ES-I3 (cell line): ENCODE results near the gene FHIT.

Experiments
- H3K36me3 ChIP-seq: 2 replicates; pipeline ENCODE4 v1.6.1; 2013; ENCODE audit warnings: mild to moderate bottlenecking, low read length, control low read depth, moderate library complexity; ENCODE audit not compliant: insufficient read depth
- H3K4me1 ChIP-seq: 2 replicates; pipeline ENCODE4 v1.6.1; 2013; ENCODE audit warnings: mild to moderate bottlenecking, control low read depth, low read length; ENCODE audit not compliant: insufficient read depth
- H3K9ac ChIP-seq: 2 replicates; pipeline ENCODE4 v1.6.1; 2013; ENCODE audit warnings: low read depth, mild to moderate bottlenecking, low read length, moderate library complexity
- H3K9me3 ChIP-seq: 2 replicates; pipeline ENCODE4 v1.6.1; 2013; ENCODE audit warnings: mild to moderate bottlenecking, low read length, moderate library complexity; ENCODE audit not compliant: control insufficient read depth, insufficient read depth

The FHIT gene

DNA sequence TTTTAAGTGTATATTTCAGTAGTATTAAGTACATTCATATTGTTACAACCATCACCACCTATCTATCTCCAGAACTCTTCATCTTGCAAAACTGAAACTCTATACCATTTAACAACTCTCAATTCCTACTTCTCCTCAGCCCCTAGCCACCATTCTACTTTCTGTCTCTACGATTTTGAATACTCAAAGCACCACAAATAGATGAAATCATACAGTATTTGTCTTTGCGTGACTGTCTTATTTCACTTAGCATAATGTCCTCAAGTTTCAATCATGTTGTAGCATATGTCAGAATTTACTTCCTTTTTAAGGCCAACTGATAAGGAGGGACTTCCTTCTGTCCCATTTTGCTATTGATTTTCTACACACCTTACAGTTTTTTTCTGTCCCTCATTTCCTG, 593.3 kb downstream of the FHIT start:
- H3K36me3 ChIP-seq, result no peaks in the 10 kb centered on the region
- H3K9ac ChIP-seq, result no peak overlapping the region
- H3K4me1 ChIP-seq, result peaks cover 4% of the 10 kb centered on the region; the same call in 1 of the 2 replicates
- H3K9me3 ChIP-seq, result peaks cover 7% of the 10 kb centered on the region; the same call in 1 of the 2 replicates

- Histone ChIP-seq H3K9me3 (no peaks in the 10 kb centered on the region), H3K4me1 (peaks cover 7% of the 10 kb centered on the region; the same call in 1 of the 2 replicates), H3K9ac (no peak overlapping the region), H3K36me3 (no peaks in the 10 kb centered on the region)
Observed at GRCh38 chr3:60652829-60653228, 598.4 kb downstream of the FHIT start.

DNA sequence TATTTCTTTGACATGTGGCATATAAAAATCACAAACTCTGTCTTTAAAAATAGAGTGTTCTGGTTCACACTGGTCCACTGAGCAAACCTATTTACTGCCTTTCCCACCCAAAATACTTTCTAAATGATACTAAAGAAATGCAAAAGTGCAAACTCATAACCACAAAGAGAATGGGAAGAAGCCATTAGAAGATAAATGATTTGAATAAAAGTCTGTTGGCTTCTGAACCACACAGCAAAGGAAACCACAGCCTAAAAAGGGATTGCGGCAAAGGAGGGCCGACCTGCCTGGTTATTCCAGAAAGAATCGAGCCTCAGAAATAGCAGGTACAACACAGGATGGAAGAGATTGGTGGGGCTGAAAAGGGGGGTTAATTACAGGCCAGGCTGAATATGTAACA, 599.5 kb downstream of the FHIT start:
- no peaks in the 10 kb centered on the region for H3K36me3 ChIP-seq
- H3K9ac ChIP-seq, result no peak overlapping the region
- H3K4me1 ChIP-seq, result peaks cover 7% of the 10 kb centered on the region; the same call in 1 of the 2 replicates
- H3K9me3 ChIP-seq, result no peaks in the 10 kb centered on the region

GRCh38 chr3:60650171-60650570, 601.1 kb downstream of the FHIT start:
- H3K36me3 ChIP-seq, result no peaks in the 10 kb centered on the region
- H3K9me3 ChIP-seq, result no peaks in the 10 kb centered on the region
- H3K4me1 ChIP-seq, result peaks cover 7% of the 10 kb centered on the region; the same call in 1 of the 2 replicates
- H3K9ac ChIP-seq, result no peak overlapping the region

GRCh38 chr3:60645801-60646200, 605.5 kb downstream of the FHIT start:
- no peaks in the 10 kb centered on the region for H3K36me3 ChIP-seq
- H3K9ac ChIP-seq, result no peak overlapping the region
- H3K4me1 ChIP-seq, result no peaks in the 10 kb centered on the region

GRCh38 chr3:60643831-60644230, 607.4 kb downstream of the FHIT start:
- Histone ChIP-seq H3K4me1 (no peaks in the 10 kb centered on the region), H3K36me3 (no peaks in the 10 kb centered on the region), H3K9me3 (0 out of 2 replicates have a peak, but pooled peaks cover 2% of the 10 kb centered on the region), H3K9ac (no peak overlapping the region)

More at GRCh38 chr3:60645801-60646200, 605.5 kb downstream of the FHIT start:
- no peaks in the 10 kb centered on the region for H3K9me3 ChIP-seq

DNA sequence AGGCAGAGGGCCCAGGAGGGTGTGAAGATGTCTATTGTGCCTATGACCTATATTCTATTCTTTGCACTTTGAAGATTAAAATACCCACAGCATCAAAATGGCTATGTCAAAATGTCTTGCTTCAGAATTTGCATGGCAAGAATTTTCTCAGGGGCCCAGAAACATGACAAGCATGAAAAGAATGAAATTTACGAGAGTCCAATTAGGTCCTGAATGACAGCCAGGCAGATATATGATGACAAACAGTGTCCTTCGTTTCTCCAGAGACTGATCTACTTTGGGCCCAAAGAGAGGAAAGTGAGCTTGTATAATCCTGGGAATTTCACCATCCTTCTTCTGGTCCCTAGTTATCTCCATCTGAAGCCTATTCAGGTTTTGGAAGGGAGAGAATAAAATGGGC, 609.9 kb downstream of the FHIT start:
- no peak overlapping the region for H3K9ac ChIP-seq
- peaks cover 5% of the 10 kb centered on the region for H3K4me1 ChIP-seq
- H3K36me3 ChIP-seq, result no peaks in the 10 kb centered on the region
- 0 out of 2 replicates have a peak, but pooled peaks cover 2% of the 10 kb centered on the region for H3K9me3 ChIP-seq

GRCh38 chr3:60636846-60637245, 614.4 kb downstream of the FHIT start:
- Histone ChIP-seq H3K9me3 (0 out of 2 replicates have a peak, but pooled peaks cover 2% of the 10 kb centered on the region), H3K9ac (no peak overlapping the region), H3K36me3 (no peaks in the 10 kb centered on the region), H3K4me1 (peaks cover 8% of the 10 kb centered on the region)

DNA sequence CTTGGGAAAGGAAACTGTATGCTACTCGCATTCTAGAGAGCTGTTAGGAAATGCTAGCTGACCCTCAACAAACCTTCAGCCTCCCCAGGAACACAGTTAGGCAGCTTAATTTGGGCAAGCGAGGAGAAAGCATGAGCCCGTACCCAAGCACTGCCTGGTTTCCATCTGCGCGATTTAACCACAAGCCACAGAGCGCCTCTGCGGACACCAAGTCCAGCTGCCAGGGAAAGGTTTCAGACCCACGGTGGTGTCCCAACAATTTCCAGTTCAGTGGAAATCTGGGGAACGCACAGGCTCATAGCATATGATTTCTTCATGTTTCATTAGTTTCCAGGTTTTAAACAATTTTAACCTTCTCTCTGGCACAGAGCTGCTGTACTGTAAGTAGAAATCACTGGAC, 617.6 kb downstream of the FHIT start:
- Histone ChIP-seq H3K36me3 (no peaks in the 10 kb centered on the region), H3K4me1 (peaks cover 15% of the 10 kb centered on the region)

DNA sequence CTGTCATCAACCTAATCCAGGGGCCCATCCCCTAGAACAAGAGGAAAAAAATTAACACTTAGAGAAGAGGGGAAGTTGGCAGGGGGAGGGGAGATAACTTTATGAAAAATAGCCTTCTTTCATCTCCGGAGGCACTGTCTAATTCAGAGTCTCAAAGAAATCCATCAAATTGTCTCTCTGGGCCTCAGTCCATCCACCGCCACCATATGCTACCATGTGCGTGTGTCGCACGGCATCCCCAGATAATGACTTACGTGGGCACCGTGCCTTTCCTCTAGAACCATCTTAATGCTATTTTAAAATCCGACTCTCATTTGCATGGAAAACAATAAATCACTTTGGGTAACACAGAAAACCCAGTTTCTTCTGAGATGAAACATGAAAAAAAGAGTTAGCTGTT, 619.7 kb downstream of the FHIT start:
- H3K9ac ChIP-seq, result no peak overlapping the region
- peaks cover 11% of the 10 kb centered on the region for H3K4me1 ChIP-seq
- H3K9me3 ChIP-seq, result no peaks in the 10 kb centered on the region
- H3K36me3 ChIP-seq, result no peaks in the 10 kb centered on the region

More for the DNA sequence above, 617.6 kb downstream of the FHIT start:
- no peak overlapping the region for H3K9ac ChIP-seq
- no peaks in the 10 kb centered on the region for H3K9me3 ChIP-seq

- H3K9ac ChIP-seq, result no peak overlapping the region
- H3K36me3 ChIP-seq, result no peaks in the 10 kb centered on the region
- H3K9me3 ChIP-seq, result no peaks in the 10 kb centered on the region
- H3K4me1 ChIP-seq, result peaks cover 7% of the 10 kb centered on the region; the same call in 1 of the 2 replicates
Observed at GRCh38 chr3:60630953-60631352, 620.3 kb downstream of the FHIT start.

- no peak overlapping the region for H3K9ac ChIP-seq
- H3K4me1 ChIP-seq, result peaks cover 7% of the 10 kb centered on the region; the same call in 1 of the 2 replicates
- H3K36me3 ChIP-seq, result no peaks in the 10 kb centered on the region
- H3K9me3 ChIP-seq, result no peaks in the 10 kb centered on the region
Observed at GRCh38 chr3:60629816-60630215, 621.4 kb downstream of the FHIT start.

GRCh38 chr3:60622349-60622748, 628.9 kb downstream of the FHIT start:
- H3K36me3 ChIP-seq, result no peaks in the 10 kb centered on the region
- no peaks in the 10 kb centered on the region for H3K4me1 ChIP-seq
- H3K9me3 ChIP-seq, result 0 out of 2 replicates have a peak, but pooled peaks cover 4% of the 10 kb centered on the region
- no peak overlapping the region for H3K9ac ChIP-seq

GRCh38 chr3:60617188-60617587, 634.1 kb downstream of the FHIT start:
- no peaks in the 10 kb centered on the region for H3K4me1 ChIP-seq
- no peaks in the 10 kb centered on the region for H3K36me3 ChIP-seq
- H3K9ac ChIP-seq, result no peak overlapping the region
- 0 out of 2 replicates have a peak, but pooled peaks cover 6% of the 10 kb centered on the region for H3K9me3 ChIP-seq

- no peak overlapping the region for H3K9ac ChIP-seq
- 0 out of 2 replicates have a peak, but pooled peaks cover 5% of the 10 kb centered on the region for H3K9me3 ChIP-seq
- no peaks in the 10 kb centered on the region for H3K36me3 ChIP-seq
- H3K4me1 ChIP-seq, result peaks cover 10% of the 10 kb centered on the region; the same call in 1 of the 2 replicates
Observed at GRCh38 chr3:60613769-60614303, 637.4 kb downstream of the FHIT start.
